HCT116 (cell line): ENCODE measurements around the gene GPR52. TPM values are rescaled to one million over a fixed set of nuclear protein-coding genes. Genes with fewer than 3 reads are reported as not detected.
A peak's percentile ranks its signal among the peaks of the same experiment; 100 is the strongest.

Experiments
- ATAC-seq: fragments of 200-7000 bp; cut with Tn5 transposase; 2 replicates; pipeline ENCODE4 v1.9.1; 2020; ENCODE audit warnings: mild to moderate bottlenecking, moderate library complexity
- BruUV-seq: library from RNA; stranded (reverse); fragments of 400-500 nt; replicated peaks from 2 replicates; lab custom pipeline; 2021; lab: Mats Ljungman, UMichigan
- CTCF ChIA-PET: fragments of 300-600 bp; sonication (Branson Sonifier 250); formaldehyde crosslinking; loops from one replicate; lab custom pipeline; 2021; ENCODE audit warnings: antibody characterized with exemption; lab: Charles Lee
- POLR2A ChIA-PET: fragments of 300-600, 350-600 bp; sonication (Branson Sonifier 250); formaldehyde crosslinking; loops from one replicate; lab custom pipeline; 2021; ENCODE audit warnings: antibody characterized with exemption; lab: Charles Lee
- RAD21 ChIA-PET, 2 experiments: fragments of 300-600 bp; sonication (Branson Sonifier 250); formaldehyde crosslinking; loops; one replicate each; lab custom pipeline; 2023; ENCODE audit warnings: low total read pairs in 2 of 2; ENCODE audit not compliant: uncharacterized antibody in 2 of 2, unreplicated experiment in 2 of 2, low non-redundant PET in 1 of 2; lab: Charles Lee
- DNase-seq: peaks from one replicate; pipeline ENCODE4 v3.0.0-alpha.2; 2010; ENCODE audit warnings: low read depth, low spot score
- H2AFZ ChIP-seq: fragments of 200-600 bp; shearing (Covaris generic), sonication (generic); 2 replicates; pipeline ENCODE4 v1.6.1; 2017; ENCODE audit warnings: low read depth, mixed run types, mixed read lengths, antibody characterized with exemption, low read length; ENCODE audit not compliant: poor library complexity, severe bottlenecking
- H3K27ac ChIP-seq: 2 replicates; pipeline ENCODE4 v1.5.1; 2012; ENCODE audit warnings: low read depth, low read length
- H3K27me3 ChIP-seq: fragments of 200-600 bp; sonication (generic); 2 replicates; pipeline ENCODE4 v1.6.1; 2016; ENCODE audit warnings: mixed run types, low read length, mixed read lengths; ENCODE audit not compliant: insufficient read depth
- H3K36me3 ChIP-seq, 2 experiments: fragments of 200-500 bp in 1 of 2; fragments of 200-600 bp in 1 of 2; sonication (Bioruptor generic) in 1 of 2; sonication (generic) in 1 of 2; 2 replicates each; pipeline versions ENCODE4 v1.5.1 to v1.6.1; 2014 to 2016; ENCODE audit warnings: low read length in 2 of 2, inconsistent platforms in 1 of 2, mixed read lengths in 1 of 2, mixed run types in 1 of 2; ENCODE audit not compliant: insufficient read depth in 2 of 2, control insufficient read depth in 1 of 2
- H3K4me1 ChIP-seq, 2 experiments: fragments of 200-600 bp in 1 of 2; sonication (generic) in 1 of 2; 2 replicates each; pipeline versions ENCODE4 v1.5.1 to v1.6.1; 2012 to 2017; ENCODE audit warnings: low read length in 2 of 2, inconsistent platforms in 1 of 2, mild to moderate bottlenecking in 1 of 2, mixed read lengths in 1 of 2, mixed run types in 1 of 2, moderate library complexity in 1 of 2; ENCODE audit not compliant: insufficient read depth in 2 of 2, control insufficient read depth in 1 of 2
- H3K4me2 ChIP-seq: fragments of 200-600 bp; sonication (generic); 2 replicates; pipeline ENCODE4 v1.6.1; 2017; ENCODE audit warnings: mixed run types, low read length, mixed read lengths
- H3K4me3 ChIP-seq, 2 experiments: fragments of 200-600 bp in 1 of 2; sonication (generic) in 1 of 2; replicated peaks in 1 of 2; 2 replicates each; pipeline ENCODE4 v1.5.1; 2011 to 2016; ENCODE audit warnings: low read length in 2 of 2, control low read depth in 1 of 2, low read depth in 1 of 2, mild to moderate bottlenecking in 1 of 2, mixed read lengths in 1 of 2, mixed run types in 1 of 2
- H3K79me2 ChIP-seq: fragments of 200-600 bp; sonication (generic); 2 replicates; pipeline ENCODE4 v1.6.1; 2017; ENCODE audit warnings: mild to moderate bottlenecking, mixed run types, low read length, moderate library complexity, mixed read lengths; ENCODE audit not compliant: insufficient read depth
- H3K9ac ChIP-seq: fragments of 200-600 bp; sonication (generic); 2 replicates; pipeline ENCODE4 v1.6.1; 2016; ENCODE audit warnings: low read length, mixed read lengths
- H3K9me2 ChIP-seq: fragments of 200-600 bp; sonication (generic), shearing (Covaris generic); 2 replicates; pipeline ENCODE4 v1.6.1; 2017; ENCODE audit warnings: mixed run types, mild to moderate bottlenecking, moderate library complexity; ENCODE audit not compliant: insufficient read depth
- H3K9me3 ChIP-seq, 2 experiments: fragments of 200-500 bp in 1 of 2; fragments of 200-600 bp in 1 of 2; sonication (Bioruptor generic) in 1 of 2; sonication (generic) in 1 of 2; 2 replicates each; pipeline ENCODE4 v1.6.1; 2014 to 2017; ENCODE audit warnings: low read length in 2 of 2, mixed read lengths in 2 of 2, inconsistent platforms in 1 of 2, low read depth in 1 of 2, mild to moderate bottlenecking in 1 of 2, mixed run types in 1 of 2, moderate library complexity in 1 of 2; ENCODE audit not compliant: control insufficient read depth in 1 of 2, insufficient read depth in 1 of 2
- H4K20me1 ChIP-seq: fragments of 200-600 bp; sonication (generic), shearing (Covaris generic); 2 replicates; pipeline ENCODE4 v1.6.1; 2017; ENCODE audit warnings: mixed run types, mild to moderate bottlenecking, moderate library complexity; ENCODE audit not compliant: insufficient read depth
- CBX3 ChIP-seq: IDR thresholded peaks from 2 replicates; pipeline ENCODE4 v1.6.1; 2012; ENCODE audit warnings: low read depth
- CEBPB ChIP-seq: IDR thresholded peaks from 2 replicates; pipeline ENCODE4 v1.6.1; 2012; ENCODE audit warnings: low read depth
- CTCF ChIP-seq, 3 experiments: fragments of 200-600 bp in 1 of 3; sonication (generic) in 1 of 3; IDR thresholded peaks in 2 of 3; conservative IDR thresholded peaks in 1 of 3; 2 replicates each; pipeline ENCODE4 v1.5.1; 2012 to 2017; ENCODE audit warnings: low read depth in 2 of 3, low read length in 2 of 3, antibody characterized with exemption in 1 of 3, borderline replicate concordance in 1 of 3, control low read depth in 1 of 3, mild to moderate bottlenecking in 1 of 3, mixed read lengths in 1 of 3, mixed run types in 1 of 3, moderate library complexity in 1 of 3; ENCODE audit not compliant: insufficient read depth in 1 of 3
- EGR1 ChIP-seq: IDR thresholded peaks from 2 replicates; pipeline ENCODE4 v1.6.1; 2012; ENCODE audit warnings: low read depth
- JUND ChIP-seq: IDR thresholded peaks from 2 replicates; pipeline ENCODE4 v1.6.1; 2012
- POLR2AphosphoS5 ChIP-seq: IDR thresholded peaks from 2 replicates; pipeline ENCODE4 v1.6.1; 2011; ENCODE audit warnings: mild to moderate bottlenecking, low read depth, low read length, moderate library complexity
- REST ChIP-seq: IDR thresholded peaks from 2 replicates; pipeline ENCODE4 v1.6.1; 2012; ENCODE audit warnings: low read depth
- TCF7L2 ChIP-seq: IDR thresholded peaks from 2 replicates; pipeline ENCODE4 v1.7.0; 2011; ENCODE audit warnings: borderline replicate concordance, inconsistent platforms; ENCODE audit not compliant: insufficient read depth, insufficient read length; ENCODE audit errors: extremely low read depth
- YY1 ChIP-seq: IDR thresholded peaks from 2 replicates; pipeline ENCODE4 v1.6.1; 2011; ENCODE audit warnings: low read length, low read depth, moderate library complexity, mild to moderate bottlenecking; ENCODE audit not compliant: insufficient replicate concordance; ENCODE audit errors: extremely low read depth
- intact Hi-C: fragments of 100-400 bp; cut with micrococcal nuclease; formaldehyde crosslinking; loops from 2 replicates; pipeline ENCODE4 v1.10.0; 2022
- total RNA-seq: library from RNA; stranded (reverse); gene quantifications from one replicate; pipeline ENCODE4 v1.2.1, GENCODE V29; 2021; ENCODE audit not compliant: unreplicated experiment

Gene GPR52
- total RNA-seq, 1 experiment from 2014 or later: 0.34 TPM

- H3K4me3 ChIP-seq: no peak overlapping the region
- ATAC-seq: peak; percentile 50; the same call in 1 of the 2 replicates
- BruUV-seq: no TSS peak
- intact Hi-C loops: no loop called here
- DNase-seq: no peak
- ChIA-PET POLR2A (no interaction called here), RAD21 (no interaction called here), CTCF (no interaction called here)
- H4K20me1 ChIP-seq: no peaks in the 10 kb centered on the region
- H3K36me3 ChIP-seq: no peaks in the 10 kb centered on the region
- no peaks in the 10 kb centered on the region for H3K9me3 ChIP-seq
- H3K79me2 ChIP-seq: no peaks in the 10 kb centered on the region
- H3K4me1 ChIP-seq: no peaks in the 10 kb centered on the region
- no peaks in the 10 kb centered on the region for H3K9me2 ChIP-seq
- no peak overlapping the region for H2AFZ ChIP-seq
- TF ChIP-seq EGR1: no peak
- TF ChIP-seq JUND: no peak
- TF ChIP-seq TCF7L2: no peak
- 0 out of 6 replicates have a peak, but pooled peaks of 1 of the 3 experiments have one; percentile 2 for TF ChIP-seq CTCF (IDR thresholded peaks at IDR 0.05 in 2 of 3, conservative IDR thresholded peaks at IDR 0.05 in 1 of 3; ENCODE audit: borderline replicate concordance in 1 of 3, insufficient read depth in 1 of 3, low read depth in 2 of 3, low read length in 2 of 3)
- no peak for TF ChIP-seq CEBPB
- H3K27me3 ChIP-seq: no peaks in the 10 kb centered on the region
- H3K9ac ChIP-seq: no peak overlapping the region
- H3K4me2 ChIP-seq: no peak overlapping the region
- no peak overlapping the region for H3K27ac ChIP-seq
Observed at GRCh38 chr1:174466607-174467006, 18.8 kb downstream of the GPR52 start.

- H3K9ac ChIP-seq: no peak overlapping the region
- no peaks in the 10 kb centered on the region for H3K36me3 ChIP-seq
- intact Hi-C loops: no loop called here
- RAD21 ChIA-PET: no interaction called here
- no peaks in the 10 kb centered on the region for H3K4me1 ChIP-seq
- H3K4me2 ChIP-seq: no peak overlapping the region
- H3K79me2 ChIP-seq: no peaks in the 10 kb centered on the region
- no peak overlapping the region for H3K27ac ChIP-seq
- no peaks in the 10 kb centered on the region for H3K9me2 ChIP-seq
- H3K9me3 ChIP-seq: no peaks in the 10 kb centered on the region
- BruUV-seq: no TSS peak
- CTCF ChIA-PET: no interaction called here
- no peak for ATAC-seq
- no peak for DNase-seq
- POLR2A ChIA-PET: no interaction called here
- H4K20me1 ChIP-seq: no peaks in the 10 kb centered on the region
- no peak overlapping the region for H2AFZ ChIP-seq
- TF ChIP-seq TCF7L2 (no peak), YY1 (no peak), CBX3 (no peak), REST (no peak), POLR2AphosphoS5 (no peak)
- no peaks in the 10 kb centered on the region for H3K27me3 ChIP-seq
- no peak overlapping the region for H3K4me3 ChIP-seq
Observed at GRCh38 chr1:174469052-174469451, 21.3 kb downstream of the GPR52 start.
